H9 (cell line): ENCODE data around the gene ENTPD1. TPM values are rescaled to one million over a fixed set of nuclear protein-coding genes. Genes with fewer than 3 reads are reported as not detected.

Experiments used
- DNase-seq: peaks from one replicate; pipeline ENCODE4 v3.0.0-alpha.2; 2017
- H2AFZ ChIP-seq: one replicate; pipeline ENCODE4 v1.6.1; 2013; ENCODE audit warnings: mild to moderate bottlenecking, low read length, control low read depth, moderate library complexity
- H2AK5ac ChIP-seq: 2 replicates; pipeline ENCODE4 v1.6.1; 2013; ENCODE audit warnings: low read length, control low read depth, mixed read lengths; ENCODE audit not compliant: insufficient read length
- H2BK120ac ChIP-seq: one replicate; pipeline ENCODE4 v1.6.1; 2013; ENCODE audit warnings: low read depth, mild to moderate bottlenecking, low read length, control low read depth, inconsistent platforms; ENCODE audit not compliant: poor library complexity, severe bottlenecking
- H2BK12ac ChIP-seq: 2 replicates; pipeline ENCODE4 v1.6.1; 2013; ENCODE audit warnings: low read length, control low read depth, mixed read lengths, low read depth; ENCODE audit not compliant: insufficient read length
- H2BK15ac ChIP-seq: 2 replicates; pipeline ENCODE4 v1.6.1; 2013; ENCODE audit warnings: low read depth, low read length, control low read depth
- H2BK20ac ChIP-seq: one replicate; pipeline ENCODE4 v1.6.1; 2013; ENCODE audit warnings: low read depth, mild to moderate bottlenecking, low read length, control low read depth, inconsistent platforms; ENCODE audit not compliant: poor library complexity, severe bottlenecking
- H2BK5ac ChIP-seq: 2 replicates; pipeline ENCODE4 v1.6.1; 2013; ENCODE audit warnings: low read length, control low read depth, mixed read lengths; ENCODE audit not compliant: insufficient read length
- H3K14ac ChIP-seq: 2 replicates; pipeline ENCODE4 v1.6.1; 2013; ENCODE audit warnings: low read length, control low read depth; ENCODE audit not compliant: insufficient read depth
- H3K18ac ChIP-seq: 2 replicates; pipeline ENCODE4 v1.6.1; 2013; ENCODE audit warnings: low read depth, mild to moderate bottlenecking, mixed read lengths, low read length, control low read depth; ENCODE audit not compliant: insufficient read length
- H3K23ac ChIP-seq: 2 replicates; pipeline ENCODE4 v1.6.1; 2013; ENCODE audit warnings: low read length, control low read depth, mixed read lengths, low read depth; ENCODE audit not compliant: insufficient read length
- H3K23me2 ChIP-seq: 2 replicates; pipeline ENCODE4 v1.6.1; 2013; ENCODE audit warnings: low read depth, mild to moderate bottlenecking, mixed read lengths, low read length, control low read depth; ENCODE audit not compliant: insufficient read length, poor library complexity, severe bottlenecking
- H3K27ac ChIP-seq: 2 replicates; pipeline ENCODE4 v1.5.1; 2013; ENCODE audit warnings: low read length, control low read depth, mixed read lengths, low read depth; ENCODE audit not compliant: insufficient read length
- H3K27me3 ChIP-seq: 2 replicates; pipeline ENCODE4 v1.6.1; 2013; ENCODE audit warnings: low read length, control low read depth, inconsistent platforms; ENCODE audit not compliant: insufficient read depth
- H3K4ac ChIP-seq: 2 replicates; pipeline ENCODE4 v1.6.1; 2013; ENCODE audit warnings: low read depth, mild to moderate bottlenecking, control low read depth, inconsistent platforms, low read length, moderate library complexity
- H3K4me1 ChIP-seq: 2 replicates; pipeline ENCODE4 v1.6.1; 2013; ENCODE audit warnings: low read length, control low read depth, inconsistent platforms; ENCODE audit not compliant: insufficient read depth
- H3K4me2 ChIP-seq: 2 replicates; pipeline ENCODE4 v1.6.1; 2013; ENCODE audit warnings: low read length, control low read depth, mixed read lengths; ENCODE audit not compliant: insufficient read length, insufficient read depth
- H3K56ac ChIP-seq: 2 replicates; pipeline ENCODE4 v1.6.1; 2013; ENCODE audit warnings: low read depth, mild to moderate bottlenecking, mixed read lengths, low read length, control low read depth; ENCODE audit not compliant: insufficient read length
- H3K79me1 ChIP-seq: 2 replicates; pipeline ENCODE4 v1.6.1; 2013; ENCODE audit warnings: low read depth, mild to moderate bottlenecking, moderate library complexity, low read length, control low read depth, inconsistent platforms; ENCODE audit not compliant: insufficient read depth, poor library complexity, severe bottlenecking
- H3K79me2 ChIP-seq: 2 replicates; pipeline ENCODE4 v1.6.1; 2013; ENCODE audit warnings: low read length, control low read depth, inconsistent platforms; ENCODE audit not compliant: insufficient read depth
- H3K9ac ChIP-seq: 2 replicates; pipeline ENCODE4 v1.6.1; 2013; ENCODE audit warnings: low read length, control low read depth, mixed read lengths; ENCODE audit not compliant: insufficient read length; ENCODE audit errors: extremely low read depth
- H3K9me3 ChIP-seq: one replicate; pipeline ENCODE4 v1.6.1; 2013; ENCODE audit warnings: low read depth, low read length, inconsistent platforms; ENCODE audit not compliant: control insufficient read depth
- H3T11ph ChIP-seq: one replicate; pipeline ENCODE4 v1.6.1; 2013; ENCODE audit warnings: mild to moderate bottlenecking, low read length, control low read depth, inconsistent platforms
- H4K20me1 ChIP-seq: one replicate; pipeline ENCODE4 v1.6.1; 2013; ENCODE audit not compliant: control insufficient read depth, insufficient read length, insufficient read depth
- H4K5ac ChIP-seq: 2 replicates; pipeline ENCODE4 v1.6.1; 2013; ENCODE audit warnings: low read depth, mild to moderate bottlenecking, mixed read lengths, low read length, control low read depth; ENCODE audit not compliant: insufficient read length
- H4K8ac ChIP-seq: replicated peaks from 2 replicates; pipeline ENCODE4 v1.6.1; 2013; ENCODE audit warnings: low read length, control low read depth, mixed read lengths, low read depth; ENCODE audit not compliant: insufficient read length
- H4K91ac ChIP-seq: 2 replicates; pipeline ENCODE4 v1.6.1; 2013; ENCODE audit warnings: low read depth, mild to moderate bottlenecking, moderate library complexity, mixed read lengths, low read length, control low read depth; ENCODE audit not compliant: insufficient read length
- H3K27ac Mint-ChIP-seq, 3 experiments: 2 replicates in 2 of 3; 3 replicates in 1 of 3; pipeline ENCODE4 v1.8.0; 2020 to 2021; ENCODE audit warnings: mixed read lengths in 3 of 3, mild to moderate bottlenecking in 1 of 3, moderate library complexity in 1 of 3
- H3K27me3 Mint-ChIP-seq: 2 replicates; pipeline ENCODE4 v1.8.0; 2021; ENCODE audit warnings: low read depth, mild to moderate bottlenecking, moderate library complexity, mixed read lengths
- H3K36me3 Mint-ChIP-seq, 3 experiments: 2 replicates in 2 of 3; 3 replicates in 1 of 3; pipeline ENCODE4 v1.8.0; 2020 to 2021; ENCODE audit warnings: low read depth in 3 of 3, mixed read lengths in 3 of 3; ENCODE audit not compliant: insufficient read depth in 1 of 3
- H3K4me1 Mint-ChIP-seq, 2 experiments: 2 replicates each; pipeline ENCODE4 v1.8.0; 2020; ENCODE audit warnings: mixed read lengths in 2 of 2
- H3K4me3 Mint-ChIP-seq, 2 experiments: 2 replicates in 1 of 2; 3 replicates in 1 of 2; pipeline ENCODE4 v1.8.0; 2020 to 2021; ENCODE audit warnings: mild to moderate bottlenecking in 2 of 2, mixed read lengths in 2 of 2, moderate library complexity in 1 of 2
- H3K9me3 Mint-ChIP-seq, 2 experiments: 2 replicates in 1 of 2; 3 replicates in 1 of 2; pipeline ENCODE4 v1.8.0; 2020; ENCODE audit warnings: mild to moderate bottlenecking in 2 of 2, mixed read lengths in 2 of 2, moderate library complexity in 1 of 2
- CTCF ChIP-seq: fragments of 200-600 bp; sonication (generic); conservative IDR thresholded peaks from 3 replicates; pipeline ENCODE4 v1.8.0; 2021; ENCODE audit warnings: antibody characterized with exemption, mild to moderate bottlenecking
- WGBS: extraction: QIAGEN DNeasy Blood & Tissue Kit; methylation state at CpG from one replicate; pipeline ENCODE4 v1.1.7; 2013; ENCODE audit warnings: missing lambda C conversion rate, low lambda C conversion rate, mixed read lengths; ENCODE audit not compliant: insufficient read length; ENCODE audit errors: extremely low coverage; 5-methylcytosine and 5-hydroxymethylcytosine counted together
- total RNA-seq: library from RNA; stranded (reverse); gene quantifications from 2 replicates; pipeline ENCODE4 v1.2.1, GENCODE V29; 2021

Gene ENTPD1
- total RNA-seq, 1 experiment from 2014 or later: 1.9 TPM

GRCh38 chr10:95706573-95706972, 49.4 kb upstream of the ENTPD1 start:
- Histone ChIP-seq H3K14ac (no peak overlapping the region), H3K27ac (no peak overlapping the region), H3K27me3 (no peaks in the 10 kb centered on the region), H2BK120ac (no peak overlapping the region), H3K9me3 (no peaks in the 10 kb centered on the region), H4K91ac (no peak overlapping the region), H3K4me1 (no peaks in the 10 kb centered on the region), H3T11ph (no peak overlapping the region), H2AK5ac (no peak overlapping the region), H2BK15ac (no peak overlapping the region), H3K79me2 (no peaks in the 10 kb centered on the region), H3K4ac (no peak overlapping the region), H4K5ac (no peak overlapping the region), H3K18ac (no peak overlapping the region), H3K4me2 (no peak overlapping the region), H3K23me2 (no peaks in the 10 kb centered on the region), H2AFZ (no peak overlapping the region), H3K23ac (no peak overlapping the region), H2BK5ac (no peak overlapping the region), H3K56ac (no peak overlapping the region), H3K9ac (no peak overlapping the region), H4K8ac (no peak overlapping the region), H3K79me1 (no peaks in the 10 kb centered on the region), H4K20me1 (no peaks in the 10 kb centered on the region), H2BK20ac (no peak overlapping the region), H2BK12ac (no peak overlapping the region)
- Mint-ChIP-seq H3K36me3 (peaks cover 0 to 9% (median 0%) of the 10 kb centered on the region in 3 experiments; a peak in 2 of 7 replicates), H3K4me1 (no peaks in the 10 kb centered on the region), H3K9me3 (peaks cover 9 to 10% of the 10 kb centered on the region in 2 experiments), H3K27ac (no peak overlapping the region; a peak in 1 of 7 replicates), H3K4me3 (no peak overlapping the region), H3K27me3 (no peaks in the 10 kb centered on the region)
- TF ChIP-seq CTCF: no peak
- WGBS: no CpG with 5 or more reads among the region's 6 CpGs
- no peak for DNase-seq
